IPS-18c (cell line): ENCODE results near the gene VPS37C.

Experiments
- H3K4me3 ChIP-seq: 2 replicates; pipeline ENCODE4 v1.7.0; 2013; ENCODE audit warnings: low read depth, mild to moderate bottlenecking, low read length, moderate library complexity; ENCODE audit not compliant: insufficient read depth
- H3K9me3 ChIP-seq: one replicate; pipeline ENCODE4 v1.6.1; 2013; ENCODE audit warnings: mild to moderate bottlenecking, low read length, moderate library complexity; ENCODE audit not compliant: control insufficient read depth, insufficient read depth

VPS37C gene

DNA sequence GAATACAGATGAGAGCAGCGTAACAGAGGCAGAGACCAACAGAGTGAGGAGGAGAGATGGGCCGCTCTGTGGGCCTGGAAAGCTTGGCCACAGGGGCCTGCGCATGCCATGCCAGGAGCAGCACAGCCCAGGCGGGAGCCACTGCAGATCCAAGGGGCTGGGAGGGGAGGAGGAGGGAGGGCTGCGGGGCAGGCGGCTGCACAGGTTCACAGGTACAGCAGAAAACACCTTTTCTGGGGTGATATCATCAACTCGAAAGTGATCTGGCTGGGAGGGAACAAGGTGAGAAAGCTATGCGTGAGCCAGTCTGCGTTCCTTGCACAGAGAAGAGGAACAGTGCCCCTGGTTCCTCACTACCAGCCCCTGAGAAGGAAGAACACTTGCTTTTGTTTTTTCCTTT lies 14.8 kb downstream of the VPS37C start:
- Histone ChIP-seq H3K4me3 (no peak overlapping the region), H3K9me3 (peaks cover 2% of the 10 kb centered on the region)

DNA sequence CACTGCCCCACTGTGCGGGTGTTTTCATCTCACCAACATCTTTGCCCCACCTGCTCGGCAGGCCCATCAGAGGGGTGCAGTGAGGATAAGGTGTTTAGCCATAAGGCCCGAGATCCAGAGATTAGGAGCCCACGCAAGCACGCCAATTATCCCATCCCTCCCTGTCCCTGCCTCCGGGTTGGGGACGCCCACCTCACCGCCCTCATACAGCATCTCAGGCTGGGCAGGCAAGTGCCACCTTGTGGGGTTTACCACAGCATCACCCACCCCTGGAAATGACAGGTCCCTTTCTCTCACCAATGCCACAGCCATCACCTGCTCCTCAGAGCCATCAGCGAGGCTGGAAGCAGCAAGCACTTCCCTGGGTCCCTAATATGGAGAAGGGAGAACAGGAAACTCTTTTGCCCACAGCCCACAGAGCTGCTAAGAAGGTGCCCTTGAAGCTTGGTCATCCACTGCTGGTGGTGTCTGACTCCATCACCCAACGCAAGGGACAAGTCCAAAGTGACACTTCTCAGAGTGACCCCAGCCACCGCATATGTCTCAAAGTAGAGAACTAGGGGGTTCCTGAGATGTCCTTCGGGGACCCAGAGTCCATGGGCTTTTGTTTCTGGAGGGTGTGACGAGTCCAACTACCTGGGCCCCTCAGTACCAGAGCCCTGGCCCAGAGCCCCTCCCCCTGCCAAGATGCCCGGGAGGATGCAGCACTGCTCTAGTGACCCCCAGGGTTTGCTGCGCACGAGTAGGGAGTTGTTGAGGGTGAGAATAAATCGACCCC lies 15.8 kb downstream of the VPS37C start:
- peaks cover 2% of the 10 kb centered on the region for H3K9me3 ChIP-seq
- H3K4me3 ChIP-seq, result no peak overlapping the region

DNA sequence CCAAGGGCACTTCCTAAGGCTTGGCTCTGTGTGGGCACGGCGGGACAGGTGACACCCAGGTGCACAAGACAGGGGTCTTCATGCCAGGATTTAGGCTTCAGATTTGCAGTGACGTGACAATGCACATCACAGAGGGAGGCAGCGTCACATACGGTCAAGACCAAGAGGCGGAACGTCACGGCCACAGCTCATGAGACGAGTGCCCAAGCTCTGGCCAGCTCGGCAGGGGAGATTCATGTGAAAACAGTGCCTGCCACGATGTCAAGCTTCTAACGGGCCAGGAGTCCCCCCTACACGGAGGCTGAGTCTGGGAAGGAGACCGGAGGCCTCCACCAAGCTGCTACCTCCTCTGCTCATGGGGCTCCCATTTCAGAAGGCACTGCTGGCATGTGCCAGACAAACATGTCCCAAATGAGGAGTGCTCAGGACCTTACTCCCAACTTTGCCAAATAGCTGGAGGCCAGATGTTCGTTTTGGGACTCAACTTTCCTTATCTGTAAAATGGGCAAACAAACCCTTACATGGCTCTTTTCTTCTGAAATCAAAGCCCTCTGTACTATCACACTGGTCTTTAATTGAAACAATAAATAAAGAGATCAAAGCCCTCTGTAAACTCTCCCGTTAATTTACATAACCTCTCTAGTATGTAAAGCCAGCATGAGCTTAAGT lies 16.6 kb downstream of the VPS37C start:
- Histone ChIP-seq H3K9me3 (peaks cover 2% of the 10 kb centered on the region), H3K4me3 (no peak overlapping the region)

DNA sequence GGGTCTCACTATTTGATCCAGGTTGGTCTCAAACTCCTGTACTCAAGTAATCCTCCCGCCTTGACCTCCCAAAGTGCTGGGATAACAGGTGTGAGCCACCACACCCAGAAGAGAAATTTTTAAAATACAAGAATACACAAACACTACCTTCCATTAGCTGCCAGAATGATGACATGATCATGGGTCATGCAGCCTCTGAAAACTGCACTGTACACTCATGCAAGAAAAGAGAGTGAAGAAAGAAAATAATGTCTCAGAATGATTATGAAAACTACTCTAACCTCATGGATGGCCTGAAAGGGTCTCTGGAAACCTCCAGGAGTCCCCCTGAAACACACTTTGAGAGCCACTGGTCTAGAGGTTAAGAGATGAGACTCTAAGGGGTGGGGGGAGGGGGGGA lies 18.8 kb downstream of the VPS37C start:
- no peak overlapping the region for H3K4me3 ChIP-seq
- H3K9me3 ChIP-seq, result peaks cover 7% of the 10 kb centered on the region

DNA sequence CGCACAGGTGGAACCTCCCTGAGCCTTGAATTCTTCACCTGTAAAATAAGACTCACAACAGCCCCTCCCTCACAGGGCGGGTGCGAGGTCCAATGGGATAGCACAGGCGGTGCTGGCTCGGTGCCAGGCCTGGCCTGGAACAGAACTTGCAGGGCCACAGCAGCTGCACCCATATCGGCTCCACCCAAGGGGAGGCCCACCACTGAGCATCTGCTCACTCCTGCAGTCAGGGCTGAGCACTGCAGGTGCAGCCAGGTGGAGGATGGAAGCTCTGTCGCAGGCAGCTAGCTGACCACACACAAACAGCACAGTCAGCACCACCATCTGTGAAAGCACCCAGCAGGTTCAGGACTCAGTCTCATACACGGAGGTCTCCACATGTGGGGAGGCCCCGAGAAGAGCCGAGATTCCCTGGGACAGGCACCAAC lies 19.6 kb downstream of the VPS37C start:
- Histone ChIP-seq H3K9me3 (peaks cover 7% of the 10 kb centered on the region), H3K4me3 (no peak overlapping the region)

GRCh38 chr11:61140416-61140815 lies 20.8 kb downstream of the VPS37C start:
- Histone ChIP-seq H3K4me3 (no peak overlapping the region), H3K9me3 (peaks cover 7% of the 10 kb centered on the region)

GRCh38 chr11:61139387-61139786 lies 21.8 kb downstream of the VPS37C start:
- peaks cover 5% of the 10 kb centered on the region for H3K9me3 ChIP-seq
- no peak overlapping the region for H3K4me3 ChIP-seq

GRCh38 chr11:61138935-61139334 lies 22.3 kb downstream of the VPS37C start:
- peaks cover 5% of the 10 kb centered on the region for H3K9me3 ChIP-seq
- no peak overlapping the region for H3K4me3 ChIP-seq

DNA sequence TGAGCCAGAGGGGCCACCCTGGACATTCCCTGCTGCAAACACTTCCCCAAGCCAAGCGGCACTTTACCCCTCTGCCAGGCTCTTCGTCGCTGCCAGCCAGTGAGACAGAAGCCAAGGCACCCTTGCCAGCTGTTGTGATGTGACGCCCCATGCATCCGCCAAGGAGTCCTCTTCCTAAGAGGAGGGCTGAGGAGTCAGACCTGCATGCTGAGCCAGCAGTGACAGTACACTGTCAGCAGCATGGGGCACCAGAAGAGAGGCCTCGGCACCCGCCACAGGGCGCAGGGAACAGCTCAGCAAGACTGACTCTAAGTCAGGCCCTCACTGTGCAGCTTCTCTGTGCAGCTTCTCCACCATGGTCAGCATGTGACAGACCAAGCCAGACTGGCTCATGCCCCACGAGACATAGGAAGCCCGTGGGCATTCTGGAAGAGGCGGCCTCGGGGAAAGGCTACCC lies 26.4 kb downstream of the VPS37C start:
- peaks cover 5% of the 10 kb centered on the region for H3K9me3 ChIP-seq
- no peak overlapping the region for H3K4me3 ChIP-seq

DNA sequence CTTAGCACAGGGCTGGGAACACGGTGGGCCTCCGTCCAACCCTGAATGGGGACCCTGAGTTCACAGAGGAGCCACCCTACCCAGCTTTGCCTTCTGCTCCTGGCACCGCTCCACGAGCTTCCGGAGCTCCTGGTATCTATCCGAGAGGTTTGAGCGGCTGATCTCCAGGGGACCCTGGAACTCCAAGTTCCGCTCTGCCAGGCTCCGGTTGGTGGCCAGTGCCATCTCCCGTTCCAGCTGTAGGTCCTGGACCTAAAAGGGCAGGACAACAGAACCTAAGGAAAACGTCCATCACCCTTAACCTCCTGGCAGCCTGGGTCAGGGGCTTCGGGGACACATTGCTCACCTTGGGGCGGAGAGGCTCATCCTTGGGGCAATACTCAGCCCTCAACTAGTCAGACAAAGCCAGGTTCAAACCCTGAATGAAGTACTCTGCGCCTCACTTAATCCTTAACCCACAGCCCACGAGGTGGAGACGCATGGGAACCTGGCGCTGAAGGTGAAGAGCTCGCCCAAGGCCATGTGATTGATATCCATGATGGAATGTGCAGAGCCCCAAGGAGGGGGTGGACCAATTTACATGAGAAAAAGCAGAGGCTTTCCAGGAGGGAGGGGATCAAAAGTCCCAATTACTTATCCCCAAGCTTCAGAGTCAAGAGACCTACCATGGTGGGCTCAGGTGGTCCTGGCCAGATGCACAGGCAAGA lies 27.1 kb downstream of the VPS37C start:
- H3K4me3 ChIP-seq, result no peak overlapping the region
- peaks cover 5% of the 10 kb centered on the region for H3K9me3 ChIP-seq

GRCh38 chr11:61133145-61133544 lies 28.1 kb downstream of the VPS37C start:
- peaks cover 1% of the 10 kb centered on the region for H3K9me3 ChIP-seq
- no peak overlapping the region for H3K4me3 ChIP-seq

DNA sequence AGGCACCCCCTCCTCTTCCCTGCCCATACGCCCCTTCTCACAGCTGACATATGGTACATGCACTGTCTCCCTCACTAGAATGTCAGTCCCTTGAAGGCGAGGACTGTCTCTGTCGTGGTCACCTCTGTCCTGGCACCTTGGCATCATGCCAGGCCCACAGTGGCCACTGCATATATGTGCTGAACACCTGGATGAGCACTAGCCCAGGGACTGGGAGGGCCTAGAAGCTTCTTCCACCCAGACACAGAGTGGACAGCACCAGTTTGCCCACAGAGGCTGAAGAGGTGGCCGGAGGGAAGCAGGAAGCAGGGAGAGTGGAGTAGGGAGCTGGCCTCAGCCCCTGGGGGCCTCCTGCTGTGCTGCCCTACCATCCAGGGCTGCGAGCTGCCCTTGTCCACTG lies 28.6 kb downstream of the VPS37C start:
- H3K9me3 ChIP-seq, result no peaks in the 10 kb centered on the region
- no peak overlapping the region for H3K4me3 ChIP-seq

DNA sequence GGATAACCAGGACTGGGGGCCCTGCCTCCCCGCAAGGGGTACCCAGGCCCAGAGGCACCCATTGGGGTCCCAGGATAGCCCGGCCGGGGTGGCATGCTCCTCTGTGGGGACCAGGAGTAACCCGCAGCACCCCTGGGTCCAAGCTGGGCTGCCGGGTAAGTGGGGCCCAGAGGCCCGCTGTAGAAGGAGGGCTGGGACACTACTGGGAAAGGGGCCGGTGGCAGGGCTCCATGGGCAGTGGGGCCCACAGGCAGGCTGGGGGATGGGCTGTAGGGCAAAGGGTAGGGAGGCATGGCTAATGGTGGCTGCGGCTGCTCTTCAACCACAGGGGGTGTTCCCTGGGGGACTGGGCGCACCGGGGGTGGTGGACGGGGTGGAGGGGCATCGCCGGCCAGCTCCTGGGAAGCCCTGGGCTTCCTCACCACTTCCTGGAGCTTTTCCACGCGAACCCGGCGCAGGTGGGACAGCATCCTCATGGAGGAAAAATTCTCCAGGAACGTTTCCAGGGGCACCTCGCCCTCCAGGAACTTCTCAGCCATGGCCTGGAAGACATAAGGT lies 29.1 kb downstream of the VPS37C start:
- Histone ChIP-seq H3K9me3 (no peaks in the 10 kb centered on the region), H3K4me3 (no peak overlapping the region)

DNA sequence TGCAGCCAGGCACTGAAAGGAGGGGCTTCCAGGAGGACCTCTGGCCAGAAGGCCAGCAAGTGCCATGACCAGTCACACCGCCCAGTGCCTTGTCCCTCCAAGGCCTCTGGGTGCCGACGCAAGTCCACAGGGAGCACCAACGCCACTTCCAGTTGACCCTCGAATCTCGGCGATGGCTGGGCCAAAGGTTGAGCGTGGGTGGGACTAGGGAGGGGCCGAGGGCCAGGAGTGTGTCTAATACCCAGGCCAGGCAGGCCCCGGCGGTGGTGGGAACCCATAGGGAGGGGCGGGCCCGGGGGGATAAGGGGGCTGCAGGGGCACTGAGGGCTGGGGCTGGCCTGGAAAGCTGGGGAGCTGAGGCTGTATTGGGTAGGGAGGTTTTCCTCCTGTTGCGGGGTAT lies 29.6 kb downstream of the VPS37C start:
- H3K9me3 ChIP-seq, result no peaks in the 10 kb centered on the region
- H3K4me3 ChIP-seq, result no peak overlapping the region

DNA sequence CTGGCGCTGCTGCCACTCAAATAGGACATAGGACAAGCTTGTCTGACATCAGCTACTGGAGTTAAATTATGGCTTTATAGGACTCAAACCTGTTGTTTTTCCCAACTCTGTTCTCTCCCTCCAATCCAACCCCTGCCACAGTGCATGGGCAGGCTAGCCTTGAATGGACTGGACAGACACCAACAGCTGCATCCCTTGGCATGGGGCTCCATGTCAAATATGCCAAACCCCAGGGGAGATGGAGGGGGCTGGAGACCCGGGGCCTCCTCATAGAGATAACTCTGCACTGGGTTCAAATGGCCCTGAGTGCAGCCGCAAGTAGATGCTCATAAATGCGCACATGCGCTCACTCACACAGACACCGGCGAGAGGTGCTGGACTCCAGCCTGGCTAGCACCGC lies 30.0 kb downstream of the VPS37C start:
- H3K4me3 ChIP-seq, result no peak overlapping the region
- no peaks in the 10 kb centered on the region for H3K9me3 ChIP-seq

DNA sequence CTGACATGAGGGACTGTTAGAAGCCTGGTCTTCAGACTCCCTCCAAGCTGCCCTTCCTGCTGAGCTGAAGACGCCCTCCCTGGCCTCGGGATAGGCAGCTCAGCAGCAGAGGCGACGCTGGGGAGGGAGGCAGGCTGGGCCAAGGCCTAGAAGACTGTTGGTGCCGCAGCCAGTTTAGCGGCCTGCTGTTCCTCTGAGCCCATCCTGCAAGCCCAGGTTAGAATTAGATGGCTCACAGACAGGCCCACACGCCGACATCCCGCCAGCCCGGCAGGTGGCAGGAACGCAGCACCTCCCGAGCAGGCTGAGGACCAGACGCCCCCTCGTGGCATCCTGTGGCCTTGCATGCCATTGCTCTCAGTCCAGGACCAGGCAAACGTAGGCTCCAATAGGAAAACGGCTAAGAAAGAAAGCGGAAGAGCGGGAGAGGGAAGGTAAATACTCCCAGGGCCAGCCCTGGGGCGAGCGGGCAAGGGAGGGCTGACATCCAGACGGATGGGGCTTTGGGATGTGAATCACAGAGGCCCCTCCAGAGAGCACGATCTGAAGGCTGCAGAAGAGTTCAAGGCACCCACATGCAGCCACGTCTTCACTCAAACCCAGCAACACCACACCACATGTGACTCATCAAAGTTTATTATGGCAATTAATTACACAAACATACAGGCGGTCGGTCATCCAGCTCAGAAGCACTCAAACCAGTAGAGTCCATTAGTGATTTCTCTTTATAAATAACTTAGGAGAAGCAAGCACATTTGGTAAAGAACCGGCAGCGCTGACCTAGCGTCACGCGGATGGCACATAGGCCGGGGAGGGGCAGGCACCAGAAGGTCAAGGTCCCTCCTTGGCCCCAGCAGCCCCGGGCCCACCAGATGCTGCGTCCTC lies 31.3 kb downstream of the VPS37C start:
- Histone ChIP-seq H3K4me3 (no peak overlapping the region), H3K9me3 (no peaks in the 10 kb centered on the region)
